Pulmonary artery endothelial cell (primary cell): ENCODE data around the gene VPS26A. TPM values are rescaled to one million over a fixed set of nuclear protein-coding genes. Genes with fewer than 3 reads are reported as not detected.
"Not testable (repeated sequence)": the region's sequence is repeated elsewhere in the genome, so short reads cannot be mapped to it uniquely, and the experiment has no call there.

Experiments
- DNase-seq: peaks from one replicate; pipeline ENCODE4 v3.0.0-alpha.2; 2011; ENCODE audit warnings: low read depth, low spot score
- total RNA-seq: library from RNA; depleted of rRNA; stranded (reverse); fragments of >200 nt; gene quantifications from 2 replicates; pipeline ENCODE4 v1.2.3, GENCODE V29; 2014

The VPS26A gene
- total RNA-seq, 1 donor from 2014 or later, result 39.1 TPM

GRCh38 chr10:69102440-69102839, 21.5 kb upstream of the VPS26A start:
- no peak for DNase-seq

- no peak for DNase-seq
Measured at GRCh38 chr10:69103784-69104183, 20.2 kb upstream of the VPS26A start.

GRCh38 chr10:69104994-69105790, 18.8 kb upstream of the VPS26A start:
- no peak for DNase-seq

- DNase-seq, result no peak
Measured at GRCh38 chr10:69107176-69107490, 16.8 kb upstream of the VPS26A start.

- no peak for DNase-seq
Measured at GRCh38 chr10:69107699-69108098, 16.3 kb upstream of the VPS26A start.

GRCh38 chr10:69119896-69120295, 4.1 kb upstream of the VPS26A start:
- DNase-seq, result no peak

- DNase-seq, result no peak
Measured at GRCh38 chr10:69123306-69123746, 652 bp upstream of the VPS26A start.

GRCh38 chr10:69124563-69125268, 738 bp downstream of the VPS26A start:
- peak; percentile 35 for DNase-seq

- no peak for DNase-seq
Measured at GRCh38 chr10:69125554-69125953, 1.6 kb downstream of the VPS26A start.

- no peak for DNase-seq
Measured at GRCh38 chr10:69130251-69130650, 6.3 kb downstream of the VPS26A start.

- no peak for DNase-seq
Measured at GRCh38 chr10:69139961-69140360, 16.0 kb downstream of the VPS26A start.

GRCh38 chr10:69141304-69141703, 17.3 kb downstream of the VPS26A start:
- no peak for DNase-seq

- not testable (repeated sequence) for DNase-seq
Measured at GRCh38 chr10:69142074-69142473, 18.1 kb downstream of the VPS26A start.

- no peak for DNase-seq
Measured at GRCh38 chr10:69142983-69143382, 19.0 kb downstream of the VPS26A start.

GRCh38 chr10:69145329-69145728, 21.4 kb downstream of the VPS26A start:
- no peak for DNase-seq

- DNase-seq, result no peak
Measured at GRCh38 chr10:69145864-69146263, 21.9 kb downstream of the VPS26A start.

GRCh38 chr10:69146759-69147158, 22.8 kb downstream of the VPS26A start:
- no peak for DNase-seq

- DNase-seq, result no peak
Measured at GRCh38 chr10:69151984-69152383, 28.0 kb downstream of the VPS26A start.

GRCh38 chr10:69153227-69153626, 29.2 kb downstream of the VPS26A start:
- DNase-seq, result no peak

- DNase-seq, result no peak
Measured at GRCh38 chr10:69160809-69161241, 36.8 kb downstream of the VPS26A start.

- DNase-seq, result no peak
Measured at GRCh38 chr10:69168493-69168892, 44.5 kb downstream of the VPS26A start.

GRCh38 chr10:69172241-69172982, 48.4 kb downstream of the VPS26A start:
- DNase-seq, result no peak
